H1 (cell line): Measurements from ENCODE around the gene ATXN7. TPM values are rescaled to one million over a fixed set of nuclear protein-coding genes. Genes with fewer than 3 reads are reported as not detected.

Experiments
- CTCF ChIA-PET: fragments of 300-600 bp; sonication (Branson Sonifier 250); formaldehyde crosslinking; loops from one replicate; lab custom pipeline; 2021; ENCODE audit not compliant: partially characterized antibody; lab: Charles Lee
- POLR2A ChIA-PET: fragments of 300-600 bp; sonication (Branson Sonifier 250); formaldehyde crosslinking; loops from one replicate; lab custom pipeline; 2021; ENCODE audit warnings: inconsistent platforms; ENCODE audit not compliant: partially characterized antibody; lab: Charles Lee
- DNase-seq, 2 experiments: peaks; one replicate each; pipeline versions ENCODE4 v3.0.0 to v3.0.0-alpha.2; 2010 to 2022; ENCODE audit warnings: low spot score in 2 of 2, low read depth in 1 of 2, mixed read lengths in 1 of 2
- FAIRE-seq: peaks from 2 replicates; lab custom pipeline; 2011; peaks lifted over from hg19 to GRCh38; lab: Jason Lieb, UNC
- H2AFZ ChIP-seq: 2 replicates; pipeline ENCODE4 v1.8.1; 2012; ENCODE audit warnings: low read length, inconsistent platforms
- H2AK5ac ChIP-seq: 2 replicates; pipeline ENCODE4 v1.6.1; 2013; ENCODE audit warnings: low read depth, low read length
- H2BK120ac ChIP-seq: replicated peaks from 2 replicates; pipeline ENCODE3; 2013; ENCODE audit warnings: low read depth, low read length, inconsistent platforms
- H2BK12ac ChIP-seq: 2 replicates; pipeline ENCODE4 v1.6.1; 2013; ENCODE audit warnings: low read depth, low read length
- H2BK15ac ChIP-seq: 2 replicates; pipeline ENCODE4 v1.6.1; 2013; ENCODE audit warnings: low read length
- H2BK20ac ChIP-seq: 2 replicates; pipeline ENCODE4 v1.6.1; 2013; ENCODE audit warnings: low read length
- H2BK5ac ChIP-seq: 2 replicates; pipeline ENCODE4 v1.6.1; 2013; ENCODE audit warnings: low read depth, low read length
- H3K14ac ChIP-seq: 2 replicates; pipeline ENCODE4 v1.6.1; 2013; ENCODE audit warnings: inconsistent platforms; ENCODE audit not compliant: insufficient read length
- H3K18ac ChIP-seq: 2 replicates; pipeline ENCODE4 v1.6.1; 2013; ENCODE audit warnings: low read length; ENCODE audit errors: extremely low read depth
- H3K23ac ChIP-seq: 2 replicates; pipeline ENCODE4 v1.6.1; 2013; ENCODE audit warnings: inconsistent platforms; ENCODE audit not compliant: insufficient read length
- H3K23me2 ChIP-seq: 2 replicates; pipeline ENCODE4 v1.6.1; 2013; ENCODE audit warnings: low read depth, low read length
- H3K27ac ChIP-seq: 2 replicates; pipeline ENCODE4 v1.6.1; 2011; ENCODE audit warnings: low read depth, low read length, inconsistent platforms
- H3K27me3 ChIP-seq, 4 experiments: replicated peaks in 1 of 4; 1 replicate in 1 of 4; 2 replicates in 3 of 4; pipeline versions ENCODE4 v1.6.1 to v1.8.1; 2011 to 2013; ENCODE audit warnings: low read length in 3 of 4, mild to moderate bottlenecking in 3 of 4, inconsistent platforms in 2 of 4, mixed read lengths in 2 of 4, moderate library complexity in 1 of 4; ENCODE audit not compliant: control insufficient read depth in 3 of 4, insufficient read depth in 3 of 4; ENCODE audit errors: extremely low read depth in 1 of 4
- H3K36me3 ChIP-seq, 4 experiments: 2 replicates each; pipeline versions ENCODE4 v1.6.1 to v1.8.1; 2011 to 2013; ENCODE audit warnings: mild to moderate bottlenecking in 4 of 4, low read length in 3 of 4, moderate library complexity in 2 of 4, control low read depth in 1 of 4, inconsistent platforms in 1 of 4; ENCODE audit not compliant: insufficient read depth in 4 of 4, control insufficient read depth in 2 of 4
- H3K4ac ChIP-seq: replicated peaks from 2 replicates; pipeline ENCODE3; 2013; ENCODE audit warnings: low read length, low read depth, mixed read lengths, inconsistent platforms; ENCODE audit not compliant: insufficient read length
- H3K4me1 ChIP-seq, 4 experiments: replicated peaks in 1 of 4; 1 replicate in 1 of 4; 2 replicates in 3 of 4; pipeline versions ENCODE4 v1.6.1 to v1.8.1; 2011 to 2013; ENCODE audit warnings: low read length in 3 of 4, inconsistent platforms in 2 of 4, mixed read lengths in 1 of 4; ENCODE audit not compliant: insufficient read depth in 4 of 4, control insufficient read depth in 3 of 4
- H3K4me2 ChIP-seq, 2 experiments: 2 replicates each; pipeline versions ENCODE4 v1.6.1 to v1.8.1; 2011 to 2013; ENCODE audit warnings: low read depth in 2 of 2, low read length in 2 of 2, control low read depth in 1 of 2, inconsistent platforms in 1 of 2, mild to moderate bottlenecking in 1 of 2; ENCODE audit not compliant: insufficient read depth in 1 of 2
- H3K4me3 ChIP-seq, 4 experiments: fragments of 200-600, 300-600 bp in 1 of 4; sonication (generic), shearing (Covaris generic), sonication (Bioruptor Twin) in 1 of 4; 2 replicates each; pipeline versions ENCODE4 v1.5.1 to v1.8.1; 2011 to 2016; ENCODE audit warnings: low read length in 4 of 4, low read depth in 3 of 4, control low read depth in 2 of 4, inconsistent platforms in 2 of 4, mild to moderate bottlenecking in 2 of 4, mixed read lengths in 1 of 4, moderate library complexity in 1 of 4; ENCODE audit not compliant: insufficient read depth in 2 of 4; ENCODE audit errors: extremely low read depth in 1 of 4
- H3K56ac ChIP-seq: replicated peaks from 2 replicates; pipeline ENCODE3; 2013; ENCODE audit warnings: low read depth, mild to moderate bottlenecking, mixed read lengths, low read length, inconsistent platforms; ENCODE audit not compliant: insufficient read length
- H3K79me1 ChIP-seq: 2 replicates; pipeline ENCODE4 v1.6.1; 2013; ENCODE audit warnings: low read depth, low read length, control low read depth
- H3K79me2 ChIP-seq, 2 experiments: 2 replicates each; pipeline versions ENCODE4 v1.6.1 to v1.8.1; 2012 to 2013; ENCODE audit warnings: low read length in 2 of 2, mild to moderate bottlenecking in 2 of 2, inconsistent platforms in 1 of 2; ENCODE audit not compliant: insufficient read depth in 2 of 2, control insufficient read depth in 1 of 2
- H3K9ac ChIP-seq, 4 experiments: replicated peaks in 1 of 4; 1 replicate in 1 of 4; 2 replicates in 3 of 4; pipeline versions ENCODE4 v1.6.1 to v1.8.1; 2011 to 2013; ENCODE audit warnings: low read depth in 3 of 4, low read length in 3 of 4, control low read depth in 2 of 4, mild to moderate bottlenecking in 2 of 4, moderate library complexity in 2 of 4, inconsistent platforms in 1 of 4; ENCODE audit errors: extremely low read depth in 1 of 4
- H3K9me3 ChIP-seq, 2 experiments: 2 replicates each; pipeline versions ENCODE4 v1.6.1 to v1.8.1; 2012 to 2013; ENCODE audit warnings: mild to moderate bottlenecking in 2 of 2, moderate library complexity in 2 of 2, control low read depth in 1 of 2, inconsistent platforms in 1 of 2, low read depth in 1 of 2, low read length in 1 of 2, mixed read lengths in 1 of 2; ENCODE audit not compliant: insufficient read depth in 2 of 2
- H4K20me1 ChIP-seq, 2 experiments: replicated peaks in 1 of 2; 2 replicates each; pipeline versions ENCODE3 to v1.8.1; 2011 to 2013; ENCODE audit warnings: inconsistent platforms in 2 of 2, low read length in 2 of 2, mild to moderate bottlenecking in 1 of 2; ENCODE audit not compliant: insufficient read depth in 2 of 2, control insufficient read depth in 1 of 2
- H4K5ac ChIP-seq: 2 replicates; pipeline ENCODE4 v1.6.1; 2013; ENCODE audit warnings: low read length, low read depth, mixed read lengths, inconsistent platforms; ENCODE audit not compliant: insufficient read length
- H4K8ac ChIP-seq: 2 replicates; pipeline ENCODE4 v1.8.0; 2013; ENCODE audit warnings: mild to moderate bottlenecking, moderate library complexity, low read length, inconsistent platforms; ENCODE audit not compliant: insufficient read depth; ENCODE audit errors: extremely low read depth
- H4K91ac ChIP-seq: replicated peaks from 2 replicates; pipeline ENCODE3; 2013; ENCODE audit warnings: low read length, mixed read lengths, inconsistent platforms; ENCODE audit not compliant: insufficient read length
- BCL11A ChIP-seq, 2 experiments: IDR thresholded peaks; one replicate each; pipeline ENCODE4 v1.6.1; 2011; ENCODE audit warnings: low read depth in 2 of 2, low read length in 2 of 2, mild to moderate bottlenecking in 2 of 2
- CHD1 ChIP-seq: IDR thresholded peaks from 2 replicates; pipeline ENCODE4 v1.6.1; 2012; ENCODE audit warnings: low read depth, low read length, improper control_type of control experiment
- CHD2 ChIP-seq: IDR thresholded peaks from 2 replicates; pipeline ENCODE4 v1.6.1; 2012; ENCODE audit warnings: low read length, improper control_type of control experiment
- KDM4A ChIP-seq: IDR thresholded peaks from one replicate; pipeline ENCODE4 v1.7.1; 2012; ENCODE audit warnings: low read depth, mild to moderate bottlenecking, moderate library complexity, low read length, inconsistent platforms; ENCODE audit not compliant: severe bottlenecking
- NRF1 ChIP-seq: IDR thresholded peaks from 2 replicates; pipeline ENCODE4 v1.6.1; 2011; ENCODE audit warnings: mild to moderate bottlenecking, low read depth, low read length, improper control_type of control experiment
- RBBP5 ChIP-seq: IDR thresholded peaks from 2 replicates; pipeline ENCODE4 v1.7.1; 2012; ENCODE audit warnings: low read depth, mild to moderate bottlenecking, inconsistent platforms, low read length, moderate library complexity, borderline replicate concordance
- SP2 ChIP-seq: IDR thresholded peaks from 2 replicates; pipeline ENCODE4 v1.6.1; 2012; ENCODE audit warnings: mild to moderate bottlenecking, low read length, inconsistent platforms
- SP4 ChIP-seq: IDR thresholded peaks from 2 replicates; pipeline ENCODE4 v1.6.1; 2012; ENCODE audit warnings: low read length, inconsistent platforms
- WGBS, 2 experiments: shearing (Covaris generic) in 1 of 2; methylation state at CpG; one replicate each; pipeline versions ENCODE4 v1.1.6 to v1.1.7; 2013 to 2015; ENCODE audit warnings: low lambda C conversion rate in 2 of 2, mixed read lengths in 2 of 2, inconsistent platforms in 1 of 2, low coverage in 1 of 2, missing lambda C conversion rate in 1 of 2; ENCODE audit not compliant: insufficient replicate concordance in 2 of 2, insufficient coverage in 1 of 2, insufficient read length in 1 of 2; ENCODE audit errors: extremely low coverage in 1 of 2, missing lambda C conversion rate in 1 of 2; 5-methylcytosine and 5-hydroxymethylcytosine counted together
- polyA plus RNA-seq, 7 experiments: library from polyadenylated mRNA; depleted of rRNA in 3 of 7; stranded (reverse) in 5 of 7; unstranded in 2 of 7; fragments of >200 nt in 5 of 7; fragments of 200-250 nt in 2 of 7; gene quantifications; 1 replicate in 5 of 7; 2 replicates in 1 of 7; 4 replicates in 1 of 7; pipeline versions ENCODE4 v1.2.1 to v1.2.3, GENCODE V29; 2011 to 2013; ENCODE audit warnings: missing spikeins in 2 of 7, mixed read lengths in 2 of 7
- total RNA-seq: library from RNA; stranded (reverse); fragmentation: NEBNext Ultra II Directional; extraction: Animal tissue kit (Norgen Biotek cat#: 25700); gene quantifications from 2 replicates; pipeline ENCODE4 v1.2.1, GENCODE V29; 2021

The ATXN7 gene
- total and polyA plus RNA-seq, 2 of the 8 experiments (the other 6 are each of a cell fraction or from before 2014, with no cell fraction given), result 15.5 to 16.8 TPM

- Histone ChIP-seq H2BK20ac (no peak overlapping the region), H3K36me3 (no peaks in the 10 kb centered on the region), H3K79me2 (peaks cover 0 to 20% of the 10 kb centered on the region in 2 experiments; a peak in 2 of 4 replicates), H4K20me1 (peaks cover under 1 to 2% of the 10 kb centered on the region in 2 experiments), H2BK12ac (no peak overlapping the region), H3K27me3 (no peaks in the 10 kb centered on the region), H2AK5ac (no peak overlapping the region), H3K14ac (no peak overlapping the region), H2BK15ac (no peak overlapping the region), H3K9ac (no peak overlapping the region), H3K4me2 (no peak overlapping the region), H3K4ac (no peak overlapping the region), H3K56ac (no peak overlapping the region), H2BK120ac (no peak overlapping the region), H3K27ac (no peak overlapping the region), H3K4me3 (no peak overlapping the region), H3K23me2 (no peaks in the 10 kb centered on the region), H2AFZ (no peak overlapping the region), H3K23ac (no peak overlapping the region), H3K9me3 (no peaks in the 10 kb centered on the region), H4K91ac (no peak overlapping the region), H3K79me1 (no peaks in the 10 kb centered on the region), H4K8ac (no peak overlapping the region), H3K18ac (no peak overlapping the region)
- ChIA-PET CTCF (interaction anchor here (0.7 to 1.0 kb wide), 2 partner anchors 30 to 61 kb away, joined by 3 to 4 read pairs; no protein-coding TSS in a partner anchor), POLR2A (no interaction called here)
- FAIRE-seq (no peak), DNase-seq (no peak)
- WGBS, 2 experiments, result 96% methylated on average over 1 of the region's 1 CpG; no CpG with 5 or more reads in 1 of the 2 experiments
- TF ChIP-seq KDM4A (no peak), BCL11A (IDR thresholded peaks at IDR 0.05; ENCODE audit: low read depth in 2 of 2, low read length in 2 of 2) (no peak), SP2 (no peak), NRF1 (no peak), RBBP5 (no peak), CHD1 (no peak), SP4 (no peak), CHD2 (no peak)
- TF ChIP-seq, all 59 proteins: peak for 0
- Histone ChIP-seq H4K5ac (no peak overlapping the region), H3K4me1 (peaks cover 0 to 7% (median 6%) of the 10 kb centered on the region in 4 experiments; a peak in 3 of 7 replicates), H2BK5ac (no peak overlapping the region)
These were observed 69.8 kb downstream of the ATXN7 start for GRCh38 chr3:63933459-63933858.
